H9 (cell line): ENCODE measurements around the gene ABCA10. TPM values are rescaled to one million over a fixed set of nuclear protein-coding genes. Genes with fewer than 3 reads are reported as not detected.

ENCODE experiments used
- DNase-seq: peaks from one replicate; pipeline ENCODE4 v3.0.0-alpha.2; 2017
- H2AFZ ChIP-seq: one replicate; pipeline ENCODE4 v1.6.1; 2013; ENCODE audit warnings: mild to moderate bottlenecking, low read length, control low read depth, moderate library complexity
- H2AK5ac ChIP-seq: 2 replicates; pipeline ENCODE4 v1.6.1; 2013; ENCODE audit warnings: low read length, control low read depth, mixed read lengths; ENCODE audit not compliant: insufficient read length
- H2BK120ac ChIP-seq: one replicate; pipeline ENCODE4 v1.6.1; 2013; ENCODE audit warnings: low read depth, mild to moderate bottlenecking, low read length, control low read depth, inconsistent platforms; ENCODE audit not compliant: poor library complexity, severe bottlenecking
- H2BK12ac ChIP-seq: 2 replicates; pipeline ENCODE4 v1.6.1; 2013; ENCODE audit warnings: low read length, control low read depth, mixed read lengths, low read depth; ENCODE audit not compliant: insufficient read length
- H2BK15ac ChIP-seq: 2 replicates; pipeline ENCODE4 v1.6.1; 2013; ENCODE audit warnings: low read depth, low read length, control low read depth
- H2BK20ac ChIP-seq: one replicate; pipeline ENCODE4 v1.6.1; 2013; ENCODE audit warnings: low read depth, mild to moderate bottlenecking, low read length, control low read depth, inconsistent platforms; ENCODE audit not compliant: poor library complexity, severe bottlenecking
- H2BK5ac ChIP-seq: 2 replicates; pipeline ENCODE4 v1.6.1; 2013; ENCODE audit warnings: low read length, control low read depth, mixed read lengths; ENCODE audit not compliant: insufficient read length
- H3K14ac ChIP-seq: 2 replicates; pipeline ENCODE4 v1.6.1; 2013; ENCODE audit warnings: low read length, control low read depth; ENCODE audit not compliant: insufficient read depth
- H3K18ac ChIP-seq: 2 replicates; pipeline ENCODE4 v1.6.1; 2013; ENCODE audit warnings: low read depth, mild to moderate bottlenecking, mixed read lengths, low read length, control low read depth; ENCODE audit not compliant: insufficient read length
- H3K23ac ChIP-seq: 2 replicates; pipeline ENCODE4 v1.6.1; 2013; ENCODE audit warnings: low read length, control low read depth, mixed read lengths, low read depth; ENCODE audit not compliant: insufficient read length
- H3K23me2 ChIP-seq: 2 replicates; pipeline ENCODE4 v1.6.1; 2013; ENCODE audit warnings: low read depth, mild to moderate bottlenecking, mixed read lengths, low read length, control low read depth; ENCODE audit not compliant: insufficient read length, poor library complexity, severe bottlenecking
- H3K27ac ChIP-seq: 2 replicates; pipeline ENCODE4 v1.5.1; 2013; ENCODE audit warnings: low read length, control low read depth, mixed read lengths, low read depth; ENCODE audit not compliant: insufficient read length
- H3K27me3 ChIP-seq: 2 replicates; pipeline ENCODE4 v1.6.1; 2013; ENCODE audit warnings: low read length, control low read depth, inconsistent platforms; ENCODE audit not compliant: insufficient read depth
- H3K4ac ChIP-seq: 2 replicates; pipeline ENCODE4 v1.6.1; 2013; ENCODE audit warnings: low read depth, mild to moderate bottlenecking, control low read depth, inconsistent platforms, low read length, moderate library complexity
- H3K4me1 ChIP-seq: 2 replicates; pipeline ENCODE4 v1.6.1; 2013; ENCODE audit warnings: low read length, control low read depth, inconsistent platforms; ENCODE audit not compliant: insufficient read depth
- H3K4me2 ChIP-seq: 2 replicates; pipeline ENCODE4 v1.6.1; 2013; ENCODE audit warnings: low read length, control low read depth, mixed read lengths; ENCODE audit not compliant: insufficient read length, insufficient read depth
- H3K56ac ChIP-seq: 2 replicates; pipeline ENCODE4 v1.6.1; 2013; ENCODE audit warnings: low read depth, mild to moderate bottlenecking, mixed read lengths, low read length, control low read depth; ENCODE audit not compliant: insufficient read length
- H3K79me1 ChIP-seq: 2 replicates; pipeline ENCODE4 v1.6.1; 2013; ENCODE audit warnings: low read depth, mild to moderate bottlenecking, moderate library complexity, low read length, control low read depth, inconsistent platforms; ENCODE audit not compliant: insufficient read depth, poor library complexity, severe bottlenecking
- H3K79me2 ChIP-seq: 2 replicates; pipeline ENCODE4 v1.6.1; 2013; ENCODE audit warnings: low read length, control low read depth, inconsistent platforms; ENCODE audit not compliant: insufficient read depth
- H3K9ac ChIP-seq: 2 replicates; pipeline ENCODE4 v1.6.1; 2013; ENCODE audit warnings: low read length, control low read depth, mixed read lengths; ENCODE audit not compliant: insufficient read length; ENCODE audit errors: extremely low read depth
- H3K9me3 ChIP-seq: one replicate; pipeline ENCODE4 v1.6.1; 2013; ENCODE audit warnings: low read depth, low read length, inconsistent platforms; ENCODE audit not compliant: control insufficient read depth
- H3T11ph ChIP-seq: one replicate; pipeline ENCODE4 v1.6.1; 2013; ENCODE audit warnings: mild to moderate bottlenecking, low read length, control low read depth, inconsistent platforms
- H4K20me1 ChIP-seq: one replicate; pipeline ENCODE4 v1.6.1; 2013; ENCODE audit not compliant: control insufficient read depth, insufficient read length, insufficient read depth
- H4K5ac ChIP-seq: 2 replicates; pipeline ENCODE4 v1.6.1; 2013; ENCODE audit warnings: low read depth, mild to moderate bottlenecking, mixed read lengths, low read length, control low read depth; ENCODE audit not compliant: insufficient read length
- H4K8ac ChIP-seq: replicated peaks from 2 replicates; pipeline ENCODE4 v1.6.1; 2013; ENCODE audit warnings: low read length, control low read depth, mixed read lengths, low read depth; ENCODE audit not compliant: insufficient read length
- H4K91ac ChIP-seq: 2 replicates; pipeline ENCODE4 v1.6.1; 2013; ENCODE audit warnings: low read depth, mild to moderate bottlenecking, moderate library complexity, mixed read lengths, low read length, control low read depth; ENCODE audit not compliant: insufficient read length
- H3K27ac Mint-ChIP-seq, 3 experiments: 2 replicates in 2 of 3; 3 replicates in 1 of 3; pipeline ENCODE4 v1.8.0; 2020 to 2021; ENCODE audit warnings: mixed read lengths in 3 of 3, mild to moderate bottlenecking in 1 of 3, moderate library complexity in 1 of 3
- H3K27me3 Mint-ChIP-seq: 2 replicates; pipeline ENCODE4 v1.8.0; 2021; ENCODE audit warnings: low read depth, mild to moderate bottlenecking, moderate library complexity, mixed read lengths
- H3K36me3 Mint-ChIP-seq, 3 experiments: 2 replicates in 2 of 3; 3 replicates in 1 of 3; pipeline ENCODE4 v1.8.0; 2020 to 2021; ENCODE audit warnings: low read depth in 3 of 3, mixed read lengths in 3 of 3; ENCODE audit not compliant: insufficient read depth in 1 of 3
- H3K4me1 Mint-ChIP-seq, 2 experiments: 2 replicates each; pipeline ENCODE4 v1.8.0; 2020; ENCODE audit warnings: mixed read lengths in 2 of 2
- H3K4me3 Mint-ChIP-seq, 2 experiments: 2 replicates in 1 of 2; 3 replicates in 1 of 2; pipeline ENCODE4 v1.8.0; 2020 to 2021; ENCODE audit warnings: mild to moderate bottlenecking in 2 of 2, mixed read lengths in 2 of 2, moderate library complexity in 1 of 2
- H3K9me3 Mint-ChIP-seq, 2 experiments: 2 replicates in 1 of 2; 3 replicates in 1 of 2; pipeline ENCODE4 v1.8.0; 2020; ENCODE audit warnings: mild to moderate bottlenecking in 2 of 2, mixed read lengths in 2 of 2, moderate library complexity in 1 of 2
- WGBS: extraction: QIAGEN DNeasy Blood & Tissue Kit; methylation state at CpG from one replicate; pipeline ENCODE4 v1.1.7; 2013; ENCODE audit warnings: missing lambda C conversion rate, low lambda C conversion rate, mixed read lengths; ENCODE audit not compliant: insufficient read length; ENCODE audit errors: extremely low coverage; 5-methylcytosine and 5-hydroxymethylcytosine counted together
- total RNA-seq: library from RNA; stranded (reverse); gene quantifications from 2 replicates; pipeline ENCODE4 v1.2.1, GENCODE V29; 2021
- TF ChIP-seq, protein P1 (sequence below): fragments of 200-600 bp; sonication (generic); conservative IDR thresholded peaks from 3 replicates; pipeline ENCODE4 v1.8.0; 2021; ENCODE audit warnings: antibody characterized with exemption, mild to moderate bottlenecking

Gene ABCA10
- total RNA-seq, 1 experiment from 2014 or later = not detected

DNA sequence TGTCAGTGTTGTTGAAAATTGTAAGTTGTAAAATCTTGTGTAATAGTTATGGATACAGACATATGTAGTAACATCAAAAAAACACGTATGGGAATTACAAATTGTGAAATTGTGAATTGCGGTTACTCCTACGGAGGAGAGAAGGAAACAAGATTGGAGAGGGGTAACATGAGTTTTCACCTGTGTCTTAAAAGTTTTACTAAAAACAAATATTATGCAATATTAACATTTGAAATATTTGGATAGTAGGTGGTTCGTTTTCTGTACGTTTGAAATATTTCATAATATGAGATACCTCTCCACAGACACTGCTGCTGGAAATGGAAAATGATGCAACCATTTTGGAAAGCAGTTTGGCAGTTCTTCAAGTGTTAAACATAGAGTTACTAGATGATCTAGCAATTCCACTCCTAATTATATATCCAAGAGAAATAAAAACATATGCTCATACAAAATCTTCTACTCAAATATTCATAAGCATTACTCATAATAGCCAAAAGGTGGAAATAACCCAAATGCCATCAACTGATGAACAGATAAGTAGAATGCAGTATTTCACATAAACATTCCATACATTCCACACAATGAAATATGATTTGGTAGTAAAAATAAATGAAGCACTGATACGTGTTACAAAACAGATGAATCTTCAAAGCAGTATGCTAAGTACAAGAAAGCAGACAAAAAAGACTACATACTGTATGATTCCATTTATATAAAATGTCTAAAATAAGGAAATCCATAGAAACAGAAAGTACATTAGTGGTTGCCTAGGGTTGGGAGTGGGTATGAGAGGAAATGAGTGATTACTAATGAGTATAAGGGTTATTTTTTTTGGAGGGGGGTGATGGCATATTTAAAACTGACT lies 40.7 kb upstream of the ABCA10 start:
- Histone ChIP-seq H2BK5ac (no peak overlapping the region), H2AK5ac (no peak overlapping the region), H3K18ac (no peak overlapping the region), H4K20me1 (no peaks in the 10 kb centered on the region), H3K14ac (no peak overlapping the region), H3K4me2 (no peak overlapping the region), H2BK120ac (no peak overlapping the region), H3K23me2 (no peaks in the 10 kb centered on the region), H3K4me1 (no peaks in the 10 kb centered on the region), H2BK15ac (no peak overlapping the region), H3T11ph (no peak overlapping the region), H4K91ac (no peak overlapping the region), H2BK20ac (no peak overlapping the region), H3K79me1 (no peaks in the 10 kb centered on the region), H3K4ac (no peak overlapping the region), H3K9ac (no peak overlapping the region), H3K27ac (no peak overlapping the region), H4K8ac (no peak overlapping the region), H3K9me3 (no peaks in the 10 kb centered on the region), H4K5ac (no peak overlapping the region), H3K79me2 (no peaks in the 10 kb centered on the region), H2BK12ac (no peak overlapping the region), H2AFZ (no peak overlapping the region), H3K27me3 (no peaks in the 10 kb centered on the region), H3K23ac (no peak overlapping the region), H3K56ac (no peak overlapping the region)
- Mint-ChIP-seq H3K27ac (no peak overlapping the region), H3K4me3 (no peak overlapping the region), H3K9me3 (no peaks in the 10 kb centered on the region), H3K27me3 (no peaks in the 10 kb centered on the region), H3K36me3 (no peaks in the 10 kb centered on the region), H3K4me1 (no peaks in the 10 kb centered on the region)
- no peak for DNase-seq
- WGBS = no CpG with 5 or more reads among the region's 6 CpGs
- TF ChIP-seq, protein P1, sequence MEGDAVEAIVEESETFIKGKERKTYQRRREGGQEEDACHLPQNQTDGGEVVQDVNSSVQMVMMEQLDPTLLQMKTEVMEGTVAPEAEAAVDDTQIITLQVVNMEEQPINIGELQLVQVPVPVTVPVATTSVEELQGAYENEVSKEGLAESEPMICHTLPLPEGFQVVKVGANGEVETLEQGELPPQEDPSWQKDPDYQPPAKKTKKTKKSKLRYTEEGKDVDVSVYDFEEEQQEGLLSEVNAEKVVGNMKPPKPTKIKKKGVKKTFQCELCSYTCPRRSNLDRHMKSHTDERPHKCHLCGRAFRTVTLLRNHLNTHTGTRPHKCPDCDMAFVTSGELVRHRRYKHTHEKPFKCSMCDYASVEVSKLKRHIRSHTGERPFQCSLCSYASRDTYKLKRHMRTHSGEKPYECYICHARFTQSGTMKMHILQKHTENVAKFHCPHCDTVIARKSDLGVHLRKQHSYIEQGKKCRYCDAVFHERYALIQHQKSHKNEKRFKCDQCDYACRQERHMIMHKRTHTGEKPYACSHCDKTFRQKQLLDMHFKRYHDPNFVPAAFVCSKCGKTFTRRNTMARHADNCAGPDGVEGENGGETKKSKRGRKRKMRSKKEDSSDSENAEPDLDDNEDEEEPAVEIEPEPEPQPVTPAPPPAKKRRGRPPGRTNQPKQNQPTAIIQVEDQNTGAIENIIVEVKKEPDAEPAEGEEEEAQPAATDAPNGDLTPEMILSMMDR = no peak
